ENCODE results near the gene SMG1. TPM values are rescaled to one million over a fixed set of nuclear protein-coding genes. Genes with fewer than 3 reads are reported as not detected.
"Not testable (repeated sequence)": the region's sequence is repeated elsewhere in the genome, so short reads cannot be mapped to it uniquely, and the experiment has no call there.

Gene SMG1
- total RNA-seq, 5 donors from 2014 or later (not counting 1 experiment from before 2014, with no cell fraction given), result 134 to 173 (median 166) TPM

DNA sequence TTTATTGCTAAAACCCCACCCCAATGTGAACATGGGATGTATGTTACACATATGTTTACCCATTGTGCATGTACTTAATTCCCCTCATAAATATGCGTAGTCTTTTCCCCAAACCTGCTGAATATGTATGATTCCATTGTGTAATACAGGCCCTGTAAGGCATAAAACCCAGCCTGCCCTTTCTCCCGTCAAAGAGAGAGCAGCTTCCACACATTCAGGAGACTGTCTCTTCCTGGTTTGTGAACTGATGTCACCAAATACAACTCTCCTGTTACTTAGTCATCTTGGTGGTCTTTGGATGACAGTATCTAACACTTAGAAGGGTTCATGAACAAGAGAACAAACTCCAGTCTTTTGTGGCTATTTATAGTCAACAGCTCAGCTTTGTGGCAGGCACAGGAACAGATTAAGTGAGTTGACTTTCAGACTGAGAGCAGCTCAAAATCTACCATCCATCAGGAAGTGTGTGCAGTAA is 32.9 kb upstream of the SMG1 start:
- no peak for DNase-seq
- no peak overlapping the region for H3K4me3 Mint-ChIP-seq
- no peaks in the 10 kb centered on the region for H3K36me3 Mint-ChIP-seq
- no peak overlapping the region for H3K4me3 ChIP-seq (ENCODE audit: control insufficient read depth in 1 of 2, extremely low read depth in 1 of 2, low read length in 1 of 2)
- no peak overlapping the region for H3K27ac ChIP-seq (ENCODE audit: low read length)
- H3K27me3 ChIP-seq (replicated peaks in 1 of 2; ENCODE audit: control insufficient read depth in 2 of 2, extremely low read depth in 1 of 2, insufficient read depth in 2 of 2, low read length in 1 of 2), result peaks cover 0 to 2% of the 10 kb centered on the region in 2 experiments
- H3K4me1 ChIP-seq (ENCODE audit: control insufficient read depth in 1 of 2, extremely low read depth in 1 of 2, insufficient read depth in 2 of 2, low read length in 2 of 2), result no peaks in the 10 kb centered on the region
- H3K9me3 ChIP-seq, result no peaks in the 10 kb centered on the region
- ATAC-seq (replicated peaks in 1 of 4), result no peak
- CTCF ChIA-PET, result interaction anchor here (0.7 to 0.9 kb wide), 2 partner anchors 9 to 920 kb away, joined by 3 to 8 read pairs; no protein-coding TSS in a partner anchor
- POLR2A ChIA-PET, result no interaction called here
- no peaks in the 10 kb centered on the region for H3K27me3 Mint-ChIP-seq
- H3K9me3 Mint-ChIP-seq, result no peaks in the 10 kb centered on the region
- no peak overlapping the region for H3K27ac Mint-ChIP-seq
- WGBS (ENCODE audit: insufficient coverage), result no CpG with 5 or more reads among the region's 2 CpGs
- peaks cover 0 to 10% (median 7%) of the 10 kb centered on the region in 3 donors for H3K4me1 Mint-ChIP-seq
- H3K36me3 ChIP-seq (ENCODE audit: control insufficient read depth in 2 of 2, extremely low read depth in 1 of 2, insufficient read depth in 1 of 2, low read length in 1 of 2), result no peaks in the 10 kb centered on the region

GRCh38 chr16:18958621-18959029 is 32.4 kb upstream of the SMG1 start:
- H3K9me3 Mint-ChIP-seq, result no peaks in the 10 kb centered on the region
- Histone ChIP-seq H3K36me3 (ENCODE audit: control insufficient read depth in 2 of 2, extremely low read depth in 1 of 2, insufficient read depth in 1 of 2, low read length in 1 of 2) (no peaks in the 10 kb centered on the region), H3K27ac (ENCODE audit: low read length) (no peak overlapping the region), H3K27me3 (replicated peaks in 1 of 2; ENCODE audit: control insufficient read depth in 2 of 2, extremely low read depth in 1 of 2, insufficient read depth in 2 of 2, low read length in 1 of 2) (peaks cover 0 to 2% of the 10 kb centered on the region in 2 experiments), H3K4me3 (ENCODE audit: control insufficient read depth in 1 of 2, extremely low read depth in 1 of 2, low read length in 1 of 2) (no peak overlapping the region), H3K4me1 (ENCODE audit: control insufficient read depth in 1 of 2, extremely low read depth in 1 of 2, insufficient read depth in 2 of 2, low read length in 2 of 2) (no peaks in the 10 kb centered on the region), H3K9me3 (no peaks in the 10 kb centered on the region)
- ATAC-seq (replicated peaks in 1 of 4) (no peak), DNase-seq (no peak)
- no CpG with 5 or more reads among the region's 2 CpGs for WGBS (ENCODE audit: insufficient coverage)
- ChIA-PET POLR2A (no interaction called here), CTCF (no interaction called here)
- no peak overlapping the region for H3K27ac Mint-ChIP-seq
- no peaks in the 10 kb centered on the region for H3K27me3 Mint-ChIP-seq
- peaks cover 0 to 10% (median 7%) of the 10 kb centered on the region in 3 donors for H3K4me1 Mint-ChIP-seq
- no peaks in the 10 kb centered on the region for H3K36me3 Mint-ChIP-seq
- H3K4me3 Mint-ChIP-seq, result no peak overlapping the region

DNA sequence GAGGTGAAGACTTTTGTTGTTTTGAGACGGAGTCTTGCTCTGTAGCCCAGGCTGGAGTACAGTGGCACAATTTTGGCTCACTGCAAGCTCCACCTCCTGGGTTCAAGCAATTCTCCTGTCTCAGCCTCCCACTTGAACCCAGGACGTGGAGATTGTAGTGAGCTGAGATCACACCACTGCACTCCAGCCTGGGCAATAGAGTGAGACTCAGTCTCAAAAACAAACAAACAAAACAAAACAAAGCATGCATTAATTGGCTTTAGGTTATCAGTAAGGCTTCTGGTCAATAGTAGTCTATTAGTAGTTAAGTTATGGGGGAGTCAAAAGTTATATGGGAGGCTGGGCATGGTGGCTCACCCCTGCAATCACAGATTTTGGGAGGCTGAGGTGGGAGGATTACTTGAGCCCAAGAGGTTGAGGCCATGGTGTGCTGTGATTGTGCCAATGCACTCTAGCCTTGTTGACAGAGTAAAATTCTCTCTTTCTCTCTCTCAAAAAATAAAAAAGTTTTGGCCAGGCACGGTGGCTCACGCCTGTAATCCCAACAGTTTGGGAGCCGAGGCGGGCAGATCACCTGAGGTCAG is 30.5 kb upstream of the SMG1 start:
- DNase-seq; H3K27ac ChIP-seq (ENCODE audit: low read length); H3K9me3 ChIP-seq; H3K27me3 ChIP-seq (replicated peaks in 1 of 2; ENCODE audit: control insufficient read depth in 2 of 2, extremely low read depth in 1 of 2, insufficient read depth in 2 of 2, low read length in 1 of 2); ATAC-seq (replicated peaks in 1 of 4); H3K4me1 ChIP-seq (ENCODE audit: control insufficient read depth in 1 of 2, extremely low read depth in 1 of 2, insufficient read depth in 2 of 2, low read length in 2 of 2); H3K9me3 Mint-ChIP-seq; POLR2A ChIA-PET; H3K27me3 Mint-ChIP-seq; H3K36me3 Mint-ChIP-seq; H3K36me3 ChIP-seq (ENCODE audit: control insufficient read depth in 2 of 2, extremely low read depth in 1 of 2, insufficient read depth in 1 of 2, low read length in 1 of 2): not testable (repeated sequence)
- Mint-ChIP-seq H3K4me3 (peak overlapping the region; percentile 75 to 81 (median 76)), H3K4me1 (peaks cover 0 to 10% (median 7%) of the 10 kb centered on the region in 3 donors), H3K27ac (peak overlapping the region; percentile 79 to 89)
- CTCF ChIA-PET, result interaction anchor here in 1 of 2 donors (0.6 kb wide), 1 partner anchor 12 kb away, joined by 3 read pairs; no protein-coding TSS in a partner anchor
- WGBS (ENCODE audit: insufficient coverage), result no CpG with 5 or more reads among the region's 6 CpGs
- H3K4me3 ChIP-seq (ENCODE audit: control insufficient read depth in 1 of 2, extremely low read depth in 1 of 2, low read length in 1 of 2), result peak overlapping the region in 1 of 2 donors; percentile 25

DNA sequence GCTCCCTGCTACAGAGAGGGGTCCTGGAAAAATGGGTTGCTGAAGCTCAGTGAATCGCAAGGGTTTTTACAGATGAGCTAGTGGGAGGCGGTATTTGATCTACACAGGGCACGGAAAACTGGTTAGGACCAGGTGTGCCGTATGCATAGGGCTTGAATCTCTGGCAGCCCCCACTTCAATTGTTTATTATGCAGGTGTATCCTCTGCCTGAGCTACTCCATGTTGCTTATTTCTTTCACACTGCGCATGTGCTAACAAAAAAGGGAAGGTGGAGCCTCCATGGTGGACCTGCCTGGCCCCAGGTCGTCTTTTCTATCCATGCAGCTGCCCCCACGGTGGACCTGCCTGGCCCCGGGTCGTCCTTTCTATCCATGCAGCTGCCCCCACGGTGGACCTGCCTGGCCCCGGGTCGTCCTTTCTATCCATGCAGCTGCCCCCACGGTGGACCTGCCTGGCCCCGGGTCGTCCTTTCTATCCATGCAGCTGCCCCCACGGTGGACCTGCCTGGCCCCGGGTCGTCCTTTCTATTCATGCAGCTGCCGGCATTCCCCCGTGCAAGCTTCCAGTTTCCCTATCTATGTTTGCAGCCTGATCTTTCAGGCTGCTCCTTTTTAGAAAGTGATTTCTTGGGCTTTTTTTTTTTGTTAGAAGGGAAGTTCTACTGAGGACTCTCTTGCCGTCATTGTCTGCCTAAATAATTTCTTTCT is 29.8 kb upstream of the SMG1 start:
- not testable (repeated sequence) for H3K36me3 Mint-ChIP-seq; H3K9me3 ChIP-seq; H3K9me3 Mint-ChIP-seq; H3K27ac ChIP-seq (ENCODE audit: low read length); H3K27me3 Mint-ChIP-seq; H3K4me1 ChIP-seq (ENCODE audit: control insufficient read depth in 1 of 2, extremely low read depth in 1 of 2, insufficient read depth in 2 of 2, low read length in 2 of 2); H3K27me3 ChIP-seq (replicated peaks in 1 of 2; ENCODE audit: control insufficient read depth in 2 of 2, extremely low read depth in 1 of 2, insufficient read depth in 2 of 2, low read length in 1 of 2); H3K36me3 ChIP-seq (ENCODE audit: control insufficient read depth in 2 of 2, extremely low read depth in 1 of 2, insufficient read depth in 1 of 2, low read length in 1 of 2)
- Mint-ChIP-seq H3K4me3 (peak overlapping the region; percentile 75 to 81 (median 76)), H3K4me1 (peaks cover 3 to 13% (median 9%) of the 10 kb centered on the region in 3 donors), H3K27ac (peak overlapping the region; percentile 79 to 89)
- 26% methylated on average over 5 of the region's 21 CpGs for WGBS (ENCODE audit: insufficient coverage)
- CTCF ChIA-PET, result interaction anchor here (0.6 kb wide), 2 partner anchors 12 to 15 kb away, joined by 3 to 5 read pairs; no protein-coding TSS in a partner anchor
- peak; percentile 80 to 97 (median 87) for ATAC-seq (replicated peaks in 1 of 4)
- POLR2A ChIA-PET, result interaction anchor here in 1 of 2 donors (0.6 to 0.8 kb wide), 2 partner anchors 113 to 155 kb away, joined by 3 to 15 read pairs; partner anchors contain the start of gene ARL6IP1
- peak overlapping the region in 1 of 2 donors; percentile 25 for H3K4me3 ChIP-seq (ENCODE audit: control insufficient read depth in 1 of 2, extremely low read depth in 1 of 2, low read length in 1 of 2)
- DNase-seq, result peak in 27 of 35 experiments; percentile 0 to 44 (median 16)

DNA sequence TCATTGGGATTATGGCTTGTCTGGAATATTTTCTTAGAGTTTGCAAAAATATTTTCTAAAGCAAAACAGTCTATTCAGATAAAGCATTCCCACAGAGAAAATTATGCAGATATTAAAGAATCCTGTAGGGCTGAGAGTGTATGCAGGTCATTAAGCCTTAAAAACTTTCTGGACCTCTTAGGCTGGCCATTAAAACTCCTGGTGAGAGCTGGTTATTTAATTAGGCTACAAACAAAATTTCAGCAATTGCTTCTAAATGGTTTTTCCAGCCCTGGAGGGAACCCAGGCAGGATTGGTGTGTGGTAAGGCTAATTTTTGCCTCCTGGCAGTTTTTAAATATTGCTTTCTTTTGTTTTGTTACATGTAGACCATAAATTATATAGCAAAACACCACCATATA is 27.3 kb upstream of the SMG1 start:
- ATAC-seq (replicated peaks in 1 of 4), result no peak
- Histone ChIP-seq H3K4me1 (ENCODE audit: control insufficient read depth in 1 of 2, extremely low read depth in 1 of 2, insufficient read depth in 2 of 2, low read length in 2 of 2) (peaks cover 0 to 10% of the 10 kb centered on the region in 2 experiments), H3K9me3 (no peaks in the 10 kb centered on the region), H3K27ac (ENCODE audit: low read length) (no peak overlapping the region), H3K36me3 (ENCODE audit: control insufficient read depth in 2 of 2, extremely low read depth in 1 of 2, insufficient read depth in 1 of 2, low read length in 1 of 2) (no peaks in the 10 kb centered on the region), H3K27me3 (replicated peaks in 1 of 2; ENCODE audit: control insufficient read depth in 2 of 2, extremely low read depth in 1 of 2, insufficient read depth in 2 of 2, low read length in 1 of 2) (no peaks in the 10 kb centered on the region), H3K4me3 (ENCODE audit: control insufficient read depth in 1 of 2, extremely low read depth in 1 of 2, low read length in 1 of 2) (no peak overlapping the region)
- Mint-ChIP-seq H3K4me1 (peaks cover 7 to 16% (median 12%) of the 10 kb centered on the region in 3 donors), H3K4me3 (no peak overlapping the region), H3K9me3 (no peaks in the 10 kb centered on the region), H3K27me3 (no peaks in the 10 kb centered on the region), H3K27ac (no peak overlapping the region), H3K36me3 (no peaks in the 10 kb centered on the region)
- DNase-seq, result no peak
- CTCF ChIA-PET, result interaction anchor here in 1 of 2 donors (0.5 kb wide), 1 partner anchor 138 kb away, joined by 5 read pairs; no protein-coding TSS in a partner anchor
- POLR2A ChIA-PET, result no interaction called here

DNA sequence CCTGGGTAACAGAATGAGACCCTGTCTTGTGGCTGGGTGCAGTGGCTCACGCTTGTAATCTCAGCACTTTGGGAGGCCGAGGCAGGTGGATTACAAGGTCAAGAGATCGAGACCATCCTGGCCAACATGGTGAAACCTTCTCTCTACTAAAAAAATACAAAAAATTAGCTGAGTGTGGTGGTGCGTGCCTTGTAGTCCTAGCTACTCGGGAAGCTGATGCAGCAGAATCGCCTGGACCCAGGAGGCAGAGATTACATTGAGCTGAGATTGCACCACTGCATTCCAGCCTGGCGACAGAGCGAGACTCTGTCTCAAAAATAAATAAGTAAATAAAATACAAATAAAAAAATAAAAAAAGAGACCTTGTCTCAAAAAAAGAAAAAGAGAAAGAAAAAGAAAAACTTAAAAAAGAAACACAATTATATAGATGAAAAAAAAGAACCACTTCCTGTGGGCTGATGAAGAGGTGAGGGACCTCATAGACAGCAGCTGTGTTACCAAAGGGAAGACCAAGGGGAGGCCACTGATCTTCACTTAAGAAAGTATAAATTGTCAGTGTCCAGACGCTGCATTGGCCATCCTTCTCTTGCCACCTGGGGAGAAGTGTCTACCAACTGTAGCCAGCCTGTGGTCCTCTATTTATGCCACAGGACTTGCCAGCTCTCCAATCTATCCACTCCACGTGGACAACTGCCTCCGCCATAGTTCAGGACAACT is 24.4 kb upstream of the SMG1 start:
- POLR2A ChIA-PET, result no interaction called here
- H3K4me1 Mint-ChIP-seq, result peaks cover 16 to 17% (median 16%) of the 10 kb centered on the region in 3 donors
- Histone ChIP-seq H3K4me3 (ENCODE audit: control insufficient read depth in 1 of 2, extremely low read depth in 1 of 2, low read length in 1 of 2) (no peak overlapping the region), H3K4me1 (ENCODE audit: control insufficient read depth in 1 of 2, extremely low read depth in 1 of 2, insufficient read depth in 2 of 2, low read length in 2 of 2) (peaks cover 0 to 20% of the 10 kb centered on the region in 2 experiments), H3K27me3 (replicated peaks in 1 of 2; ENCODE audit: control insufficient read depth in 2 of 2, extremely low read depth in 1 of 2, insufficient read depth in 2 of 2, low read length in 1 of 2) (no peaks in the 10 kb centered on the region), H3K27ac (ENCODE audit: low read length) (no peak overlapping the region), H3K9me3 (no peaks in the 10 kb centered on the region), H3K36me3 (ENCODE audit: control insufficient read depth in 2 of 2, extremely low read depth in 1 of 2, insufficient read depth in 1 of 2, low read length in 1 of 2) (no peaks in the 10 kb centered on the region)
- CTCF ChIA-PET, result no interaction called here
- H3K4me3 Mint-ChIP-seq, result no peak overlapping the region
- H3K9me3 Mint-ChIP-seq, result no peaks in the 10 kb centered on the region
- H3K27me3 Mint-ChIP-seq, result no peaks in the 10 kb centered on the region
- no peaks in the 10 kb centered on the region for H3K36me3 Mint-ChIP-seq
- peak overlapping the region in 1 of 2 donors; percentile 28 for H3K27ac Mint-ChIP-seq
- DNase-seq (no peak), ATAC-seq (replicated peaks in 1 of 4) (peak in 1 of 4 experiments; percentile 39)
- WGBS (ENCODE audit: insufficient coverage), result 11% methylated on average over 1 of the region's 11 CpGs

Measured in T-cell (primary cell).